Measurements from ENCODE around the gene NUCB1. TPM values are rescaled to one million over a fixed set of nuclear protein-coding genes. Genes with fewer than 3 reads are reported as not detected.

Gene NUCB1
- total RNA-seq, 6 donors from 2014 or later, result 278 to 463 (median 341) TPM

DNA sequence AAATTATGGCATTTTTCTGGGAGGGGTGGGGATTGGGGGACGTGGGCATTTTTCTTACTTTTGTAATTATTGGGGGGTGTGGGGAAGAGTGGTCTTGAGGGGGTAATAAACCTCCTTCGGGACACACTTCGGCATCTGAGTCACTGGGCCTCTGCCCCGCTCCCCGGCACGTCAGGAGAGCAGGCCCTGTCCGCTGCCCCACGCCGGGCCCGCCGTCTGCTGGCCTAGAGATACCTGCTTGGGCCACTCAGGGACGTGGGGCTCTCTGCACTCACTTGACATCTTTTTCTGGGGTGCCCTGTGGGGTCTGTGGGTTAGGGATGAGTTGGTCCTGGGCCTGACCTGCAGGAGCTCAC is 61.5 kb downstream of the NUCB1 start:
- Histone ChIP-seq H3K27ac (peak overlapping the region; percentile 88 to 98 (median 90)), H3K9me3 (no peaks in the 10 kb centered on the region), H3K36me3 (peaks cover 6 to 8% (median 7%) of the 10 kb centered on the region in 4 donors), H3K27me3 (no peaks in the 10 kb centered on the region), H3K4me3 (no peak overlapping the region), H3K4me1 (peaks cover 32 to 54% (median 39%) of the 10 kb centered on the region in 4 donors)
- 60 to 88% methylated on average over 6 to 12 of the region's 12 CpGs for WGBS, 2 donors
- ATAC-seq (ENCODE audit: low FRiP score in 2 of 2), result no peak
- peak in 1 of 2 donors; percentile 85 for DNase-seq
- TF ChIP-seq POLR2AphosphoS5 (IDR thresholded peaks at IDR 0.05) (no peak), POLR2A (IDR thresholded peaks at IDR 0.05) (no peak), EP300 (IDR thresholded peaks at IDR 0.05) (no peak)
- TF ChIP-seq, protein P1, sequence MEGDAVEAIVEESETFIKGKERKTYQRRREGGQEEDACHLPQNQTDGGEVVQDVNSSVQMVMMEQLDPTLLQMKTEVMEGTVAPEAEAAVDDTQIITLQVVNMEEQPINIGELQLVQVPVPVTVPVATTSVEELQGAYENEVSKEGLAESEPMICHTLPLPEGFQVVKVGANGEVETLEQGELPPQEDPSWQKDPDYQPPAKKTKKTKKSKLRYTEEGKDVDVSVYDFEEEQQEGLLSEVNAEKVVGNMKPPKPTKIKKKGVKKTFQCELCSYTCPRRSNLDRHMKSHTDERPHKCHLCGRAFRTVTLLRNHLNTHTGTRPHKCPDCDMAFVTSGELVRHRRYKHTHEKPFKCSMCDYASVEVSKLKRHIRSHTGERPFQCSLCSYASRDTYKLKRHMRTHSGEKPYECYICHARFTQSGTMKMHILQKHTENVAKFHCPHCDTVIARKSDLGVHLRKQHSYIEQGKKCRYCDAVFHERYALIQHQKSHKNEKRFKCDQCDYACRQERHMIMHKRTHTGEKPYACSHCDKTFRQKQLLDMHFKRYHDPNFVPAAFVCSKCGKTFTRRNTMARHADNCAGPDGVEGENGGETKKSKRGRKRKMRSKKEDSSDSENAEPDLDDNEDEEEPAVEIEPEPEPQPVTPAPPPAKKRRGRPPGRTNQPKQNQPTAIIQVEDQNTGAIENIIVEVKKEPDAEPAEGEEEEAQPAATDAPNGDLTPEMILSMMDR (IDR thresholded peaks at IDR 0.05), result no peak

DNA sequence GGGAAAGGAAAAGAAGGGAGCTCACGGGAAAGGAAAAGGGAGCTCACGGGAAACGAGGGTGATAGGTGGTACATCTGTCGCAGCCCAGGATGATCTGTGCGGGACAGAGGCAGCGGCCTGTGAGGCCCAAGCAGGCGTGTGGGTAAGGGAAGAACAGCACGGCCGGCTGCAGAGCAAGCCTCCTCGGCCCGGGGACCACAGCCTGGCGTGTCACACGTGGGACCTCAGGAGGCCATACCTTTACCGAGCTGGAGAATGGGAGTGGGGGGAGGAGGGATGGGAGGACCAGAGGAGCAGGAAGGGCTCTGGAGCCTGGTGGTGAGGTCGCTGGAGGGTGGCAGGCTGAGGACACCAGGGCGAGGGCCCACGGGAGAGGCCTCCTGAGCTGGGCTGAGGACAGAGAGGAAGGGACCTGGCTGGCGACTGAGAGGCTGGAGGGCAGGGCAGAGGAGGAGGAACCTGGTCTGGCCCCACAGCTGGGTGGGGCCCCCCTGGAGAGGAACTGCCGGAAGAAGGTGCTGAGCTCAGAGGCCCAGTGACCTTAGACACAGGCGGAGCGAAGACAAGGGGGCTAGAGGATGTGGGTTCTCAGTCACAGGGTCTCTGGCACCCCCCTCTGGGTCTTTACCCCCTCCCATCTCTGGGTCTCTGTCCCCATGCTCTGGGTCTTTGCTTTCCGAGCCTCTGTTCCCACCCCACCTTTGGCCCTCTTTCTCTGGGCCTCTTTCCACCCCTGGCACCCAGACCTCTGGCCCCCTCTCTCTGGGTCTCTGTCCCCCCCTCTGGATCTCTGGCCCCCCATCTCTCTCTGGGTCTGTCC is 62.1 kb downstream of the NUCB1 start:
- Histone ChIP-seq H3K4me3 (peak overlapping the region in 2 of 4 donors; percentile 5 to 38), H3K27ac (peak overlapping the region; percentile 88 to 98 (median 90)), H3K9me3 (no peaks in the 10 kb centered on the region), H3K36me3 (peaks cover 11 to 14% (median 13%) of the 10 kb centered on the region in 4 donors), H3K27me3 (no peaks in the 10 kb centered on the region), H3K4me1 (peaks cover 38 to 60% (median 45%) of the 10 kb centered on the region in 4 donors)
- peak; percentile 84 to 94 for DNase-seq
- peak in 2 of 4 donors; percentile 70 to 91 for TF ChIP-seq POLR2A (IDR thresholded peaks at IDR 0.05)
- TF ChIP-seq, protein P1 (IDR thresholded peaks at IDR 0.05), result no peak
- TF ChIP-seq POLR2AphosphoS5 (IDR thresholded peaks at IDR 0.05), result peak; percentile 49 to 82
- no peak for TF ChIP-seq EP300 (IDR thresholded peaks at IDR 0.05)
- peak; percentile 32 to 65 for ATAC-seq (ENCODE audit: low FRiP score in 2 of 2)
- 43 to 47% methylated on average over 22 of the region's 22 CpGs for WGBS, 2 donors

DNA sequence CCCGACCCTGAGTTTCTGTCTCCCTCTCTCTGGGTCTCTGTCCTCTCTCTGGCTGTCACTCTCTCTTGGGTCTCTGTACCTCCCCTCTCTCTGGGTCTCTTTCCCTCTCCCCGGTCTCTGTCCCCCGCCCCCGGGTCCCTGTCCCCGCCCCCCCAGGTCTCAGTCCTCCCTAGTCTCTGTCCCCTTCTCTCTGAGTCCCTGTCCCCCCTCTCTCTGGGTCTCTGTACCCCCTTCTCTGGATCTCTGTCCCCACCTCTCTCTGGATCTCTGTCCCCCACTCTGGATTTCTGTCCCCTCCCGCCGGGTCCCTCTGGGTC is 62.7 kb downstream of the NUCB1 start:
- peak overlapping the region in 2 of 4 donors; percentile 5 to 38 for H3K4me3 ChIP-seq
- H3K4me1 ChIP-seq, result peaks cover 42 to 66% (median 50%) of the 10 kb centered on the region in 4 donors
- peaks cover 11 to 20% (median 13%) of the 10 kb centered on the region in 4 donors for H3K36me3 ChIP-seq

DNA sequence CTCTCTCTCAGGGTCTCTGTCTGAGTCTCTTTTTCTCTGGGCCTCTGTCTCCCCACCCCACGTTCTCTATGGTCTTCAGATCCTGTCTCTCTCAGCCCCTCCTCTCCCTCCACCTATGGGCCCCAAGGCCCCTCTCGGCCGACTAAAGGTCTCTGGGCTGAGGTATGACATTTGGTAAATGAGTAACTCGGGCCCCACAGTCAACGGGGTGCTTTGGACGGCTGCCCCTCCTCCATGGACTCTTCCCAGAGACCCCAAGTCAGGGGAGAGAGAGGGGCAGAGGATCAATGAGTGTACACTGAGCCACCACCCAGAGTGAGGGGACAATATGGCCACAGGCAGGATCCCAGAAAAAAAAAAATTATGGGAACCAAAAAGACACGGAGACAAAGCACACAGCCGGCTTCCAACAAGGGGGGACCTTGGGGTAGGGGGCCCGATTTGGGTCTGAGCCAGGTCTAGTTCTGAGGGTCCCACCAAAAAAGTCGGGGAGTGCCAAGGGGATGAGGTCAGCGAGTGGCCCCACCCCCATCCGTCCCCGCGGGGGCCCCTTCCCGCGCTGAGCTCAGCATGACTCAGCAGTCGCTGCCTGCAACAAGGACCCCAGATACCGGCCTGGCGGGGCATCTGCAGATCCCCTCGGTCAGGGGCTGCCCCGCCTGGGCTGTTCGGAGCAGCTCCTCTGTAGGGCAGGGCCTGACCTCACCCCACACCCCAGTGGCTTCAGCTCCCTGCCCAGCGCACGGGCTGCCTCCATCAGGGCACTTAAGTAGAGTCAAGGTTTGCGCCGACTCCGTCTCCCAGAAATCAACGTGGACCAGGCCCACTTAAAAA is 63.5 kb downstream of the NUCB1 start:
- H3K27me3 ChIP-seq, result no peaks in the 10 kb centered on the region
- H3K9me3 ChIP-seq, result no peaks in the 10 kb centered on the region
- 14 to 23% methylated on average over 9 to 20 of the region's 28 CpGs for WGBS, 2 donors
- peak; percentile 21 to 42 for ATAC-seq (ENCODE audit: low FRiP score in 2 of 2)
- peak overlapping the region; percentile 88 to 98 (median 90) for H3K27ac ChIP-seq
- TF ChIP-seq POLR2A (IDR thresholded peaks at IDR 0.05), result peak in 2 of 4 donors; percentile 16 to 71
- TF ChIP-seq, protein P1 (IDR thresholded peaks at IDR 0.05), result no peak
- TF ChIP-seq EP300 (IDR thresholded peaks at IDR 0.05), result peak in 2 of 4 donors; percentile 25 to 81
- TF ChIP-seq POLR2AphosphoS5 (IDR thresholded peaks at IDR 0.05), result peak; percentile 63 to 82
- peaks cover 13 to 28% (median 15%) of the 10 kb centered on the region in 4 donors for H3K36me3 ChIP-seq
- H3K4me1 ChIP-seq, result peaks cover 43 to 72% (median 52%) of the 10 kb centered on the region in 4 donors
- peak overlapping the region; percentile 39 to 97 (median 85) for H3K4me3 ChIP-seq
- DNase-seq, result peak; percentile 90 to 92

More for the DNA sequence above, 62.7 kb downstream of the NUCB1 start:
- 12 to 56% methylated on average over 3 to 7 of the region's 7 CpGs for WGBS, 2 donors
- peak overlapping the region; percentile 88 to 98 (median 90) for H3K27ac ChIP-seq
- H3K27me3 ChIP-seq, result no peaks in the 10 kb centered on the region
- TF ChIP-seq, protein P1 (IDR thresholded peaks at IDR 0.05), result no peak
- TF ChIP-seq POLR2A (IDR thresholded peaks at IDR 0.05), result no peak
- no peak for TF ChIP-seq POLR2AphosphoS5 (IDR thresholded peaks at IDR 0.05)
- TF ChIP-seq EP300 (IDR thresholded peaks at IDR 0.05), result no peak
- ATAC-seq (ENCODE audit: low FRiP score in 2 of 2) (no peak), DNase-seq (no peak)
- no peaks in the 10 kb centered on the region for H3K9me3 ChIP-seq
